Central memory CD8-positive, alpha-beta T cell (primary cell): ENCODE data around the gene NEGR1.

Experiments
- ATAC-seq: fragments of 150-1000 bp; cut with Tn5 transposase; replicated peaks from 2 replicates; pipeline ENCODE4 v1.10.0; 2022; ENCODE audit warnings: mild to moderate bottlenecking, moderate FRiP score, moderate number of reproducible peaks; ENCODE audit not compliant: poor library complexity, severe bottlenecking; ENCODE audit errors: extremely low read depth
- DNase-seq, 2 donors: peaks; one replicate each; pipeline ENCODE4 v3.0.0; 2021; ENCODE audit warnings: low spot score in 2 of 2
- H3K27ac Mint-ChIP-seq: one replicate; pipeline ENCODE4 v1.8.0; 2022; ENCODE audit warnings: low read depth, mild to moderate bottlenecking, moderate library complexity, mixed read lengths
- H3K27me3 Mint-ChIP-seq: one replicate; pipeline ENCODE4 v1.8.0; 2022; ENCODE audit warnings: mixed read lengths
- H3K36me3 Mint-ChIP-seq: one replicate; pipeline ENCODE4 v1.8.0; 2022; ENCODE audit warnings: mild to moderate bottlenecking, moderate library complexity, mixed read lengths; ENCODE audit not compliant: insufficient read depth
- H3K4me1 Mint-ChIP-seq: one replicate; pipeline ENCODE4 v1.8.0; 2022; ENCODE audit warnings: mixed read lengths
- H3K4me3 Mint-ChIP-seq: one replicate; pipeline ENCODE4 v1.8.0; 2022; ENCODE audit warnings: mild to moderate bottlenecking, moderate library complexity, mixed read lengths
- H3K9me3 Mint-ChIP-seq: one replicate; pipeline ENCODE4 v1.8.0; 2022; ENCODE audit warnings: mixed read lengths

NEGR1 gene

GRCh38 chr1:71706029-71706671, 576.2 kb downstream of the NEGR1 start:
- DNase-seq = no peak
- Mint-ChIP-seq H3K4me1 (no peaks in the 10 kb centered on the region), H3K9me3 (peaks cover 16% of the 10 kb centered on the region), H3K27me3 (no peaks in the 10 kb centered on the region), H3K27ac (no peak overlapping the region), H3K36me3 (no peaks in the 10 kb centered on the region), H3K4me3 (no peak overlapping the region)
- no peak for ATAC-seq

DNA sequence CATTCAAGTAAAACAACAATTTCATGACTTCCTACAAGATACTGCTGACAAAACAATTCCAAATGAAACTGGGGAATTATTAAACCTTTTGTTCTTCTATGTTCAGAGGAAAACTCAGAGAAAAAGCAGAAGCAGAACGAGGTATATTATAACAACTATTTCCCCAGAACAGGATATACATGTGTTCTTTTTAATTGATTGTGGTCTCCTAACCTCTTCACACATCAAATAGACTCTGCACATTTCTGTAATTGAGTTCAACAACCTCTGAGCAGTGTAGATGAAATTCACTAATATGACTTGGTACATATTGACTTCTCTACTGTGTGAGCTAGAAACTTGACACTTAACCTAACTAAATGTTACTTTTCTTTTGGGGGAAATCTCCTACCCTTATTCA, 584.2 kb downstream of the NEGR1 start:
- ATAC-seq (no peak), DNase-seq (no peak)
- Mint-ChIP-seq H3K27ac (no peak overlapping the region), H3K9me3 (peaks cover 14% of the 10 kb centered on the region), H3K4me3 (no peak overlapping the region), H3K27me3 (no peaks in the 10 kb centered on the region), H3K4me1 (no peaks in the 10 kb centered on the region), H3K36me3 (no peaks in the 10 kb centered on the region)

- no peaks in the 10 kb centered on the region for H3K27me3 Mint-ChIP-seq
- H3K27ac Mint-ChIP-seq = no peak overlapping the region
- DNase-seq (no peak), ATAC-seq (no peak)
- no peaks in the 10 kb centered on the region for H3K36me3 Mint-ChIP-seq
- H3K4me1 Mint-ChIP-seq = no peaks in the 10 kb centered on the region
- H3K9me3 Mint-ChIP-seq = peaks cover 13% of the 10 kb centered on the region
- no peak overlapping the region for H3K4me3 Mint-ChIP-seq
Measured at GRCh38 chr1:71695821-71696220, 586.5 kb downstream of the NEGR1 start.

- Mint-ChIP-seq H3K4me3 (no peak overlapping the region), H3K9me3 (peaks cover 9% of the 10 kb centered on the region), H3K27me3 (no peaks in the 10 kb centered on the region), H3K27ac (no peak overlapping the region), H3K4me1 (no peaks in the 10 kb centered on the region), H3K36me3 (no peaks in the 10 kb centered on the region)
- no peak for DNase-seq
- no peak for ATAC-seq
Measured at GRCh38 chr1:71695084-71695483, 587.3 kb downstream of the NEGR1 start.

DNA sequence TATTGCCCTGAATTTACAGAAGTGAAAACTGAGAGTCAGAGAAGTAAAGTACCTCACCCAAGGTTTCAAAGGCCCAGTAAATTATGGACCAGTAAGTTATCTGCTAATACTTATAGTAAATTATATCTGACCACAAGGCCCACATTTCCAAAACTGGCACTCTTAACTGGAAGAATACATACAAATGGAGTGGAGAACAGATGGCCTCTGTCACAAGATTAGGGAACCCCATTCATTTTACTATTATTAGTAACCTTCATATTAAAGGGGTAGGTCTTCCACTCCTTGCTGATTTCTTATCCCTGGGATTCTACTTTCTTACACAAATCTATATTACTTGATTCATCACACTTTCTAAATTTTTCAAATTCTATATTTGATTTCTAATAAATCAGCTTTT, 588.8 kb downstream of the NEGR1 start:
- ATAC-seq (no peak), DNase-seq (no peak)
- Mint-ChIP-seq H3K4me1 (no peaks in the 10 kb centered on the region), H3K9me3 (peaks cover 9% of the 10 kb centered on the region), H3K27ac (no peak overlapping the region), H3K4me3 (no peak overlapping the region), H3K36me3 (no peaks in the 10 kb centered on the region), H3K27me3 (no peaks in the 10 kb centered on the region)

DNA sequence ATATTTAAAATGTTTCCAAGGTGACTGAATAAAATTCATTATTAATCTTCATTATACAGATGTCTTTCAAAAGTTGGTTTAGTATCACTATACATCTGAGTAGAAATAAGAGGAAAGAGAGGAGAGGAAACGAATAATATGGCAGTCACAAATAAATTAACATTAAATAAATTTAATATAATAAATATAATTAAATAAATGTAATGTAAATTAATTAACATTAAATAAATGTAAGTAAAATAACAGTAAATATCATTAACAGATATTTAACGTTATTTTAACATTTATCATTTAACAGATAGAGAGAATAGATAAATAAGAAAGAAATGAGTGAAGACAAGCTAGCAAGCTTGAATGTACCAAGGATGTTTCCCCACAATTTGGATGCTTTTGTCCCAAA, 592.7 kb downstream of the NEGR1 start:
- Mint-ChIP-seq H3K4me1 (no peaks in the 10 kb centered on the region), H3K4me3 (no peak overlapping the region), H3K27me3 (no peaks in the 10 kb centered on the region), H3K9me3 (no peaks in the 10 kb centered on the region), H3K36me3 (no peaks in the 10 kb centered on the region), H3K27ac (no peak overlapping the region)
- ATAC-seq (no peak), DNase-seq (no peak)

DNA sequence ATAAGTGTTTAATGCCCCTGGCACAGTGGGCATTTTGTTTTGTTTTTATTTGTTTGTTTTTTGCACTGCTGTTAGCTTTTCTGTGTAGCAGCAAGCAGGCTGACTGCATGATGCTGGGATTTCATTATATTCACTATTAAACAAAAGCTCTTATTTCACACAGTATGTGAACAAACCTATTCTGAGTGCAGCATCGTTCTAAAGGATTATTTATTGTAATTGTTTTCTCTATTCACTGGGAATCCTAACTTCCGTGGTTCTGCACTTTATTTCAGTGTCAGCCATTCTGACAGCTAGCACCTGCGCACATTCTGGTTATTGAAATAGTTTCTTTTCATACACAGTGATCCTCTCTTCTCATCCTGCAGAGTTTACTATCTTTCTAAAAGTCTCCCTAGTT, 595.0 kb downstream of the NEGR1 start:
- H3K27ac Mint-ChIP-seq = no peak overlapping the region
- no peak overlapping the region for H3K4me3 Mint-ChIP-seq

DNA sequence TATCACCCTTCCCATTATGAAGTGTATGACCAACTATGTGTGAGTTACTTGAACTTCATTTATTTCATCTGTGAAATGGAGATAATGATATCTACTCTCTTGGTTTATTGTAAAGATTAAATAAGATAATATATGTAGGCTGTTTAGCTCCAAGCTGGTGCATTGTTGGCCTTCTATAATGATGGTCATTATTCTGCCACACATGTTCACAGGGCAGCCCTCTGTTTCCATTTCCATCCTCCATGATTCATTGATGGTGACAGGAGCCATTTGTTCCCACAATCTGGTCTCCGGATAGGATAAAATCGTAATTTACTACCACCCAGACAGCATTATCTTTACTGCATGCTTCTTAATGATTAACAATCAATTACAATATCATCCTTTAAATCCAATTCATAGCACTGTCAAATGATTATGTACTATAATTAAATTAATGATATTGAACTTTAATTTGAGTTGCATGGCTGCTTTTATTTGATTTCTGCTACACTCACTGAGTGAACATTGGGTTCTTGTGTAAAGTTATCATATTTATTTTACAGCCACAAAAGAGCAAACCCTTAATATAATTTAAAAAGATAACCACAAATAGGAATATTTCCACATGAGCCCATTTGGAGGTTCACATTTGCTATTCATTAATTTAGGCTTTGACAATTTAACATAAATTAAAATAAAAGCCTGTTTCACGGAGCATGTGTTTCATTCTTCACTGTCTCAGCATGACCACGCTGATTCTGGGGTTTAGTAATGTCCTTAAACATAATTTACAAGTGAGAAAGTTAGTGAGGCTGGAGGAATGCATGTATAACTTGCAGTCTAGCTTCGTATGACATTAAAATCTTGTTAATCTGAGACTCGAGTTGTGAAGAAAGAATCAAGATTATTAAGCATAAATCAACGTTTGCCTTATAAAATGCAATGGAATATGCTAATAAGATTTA, 605.1 kb downstream of the NEGR1 start:
- Mint-ChIP-seq H3K9me3 (peaks cover 14% of the 10 kb centered on the region), H3K27me3 (no peaks in the 10 kb centered on the region), H3K27ac (no peak overlapping the region), H3K4me1 (no peaks in the 10 kb centered on the region), H3K4me3 (no peak overlapping the region), H3K36me3 (no peaks in the 10 kb centered on the region)
- ATAC-seq (no peak), DNase-seq (no peak)

More for the DNA sequence above, 595.0 kb downstream of the NEGR1 start:
- no peaks in the 10 kb centered on the region for H3K36me3 Mint-ChIP-seq
- H3K9me3 Mint-ChIP-seq = no peaks in the 10 kb centered on the region
- H3K4me1 Mint-ChIP-seq = no peaks in the 10 kb centered on the region
- ATAC-seq (no peak), DNase-seq (no peak)
- H3K27me3 Mint-ChIP-seq = no peaks in the 10 kb centered on the region

GRCh38 chr1:71668065-71668464, 614.3 kb downstream of the NEGR1 start:
- no peak overlapping the region for H3K27ac Mint-ChIP-seq
- H3K9me3 Mint-ChIP-seq = peaks cover 26% of the 10 kb centered on the region
- no peaks in the 10 kb centered on the region for H3K27me3 Mint-ChIP-seq
- no peaks in the 10 kb centered on the region for H3K4me1 Mint-ChIP-seq
- DNase-seq (no peak), ATAC-seq (no peak)
- H3K4me3 Mint-ChIP-seq = no peak overlapping the region
- H3K36me3 Mint-ChIP-seq = no peaks in the 10 kb centered on the region

- Mint-ChIP-seq H3K9me3 (peaks cover 26% of the 10 kb centered on the region), H3K36me3 (no peaks in the 10 kb centered on the region), H3K27ac (no peak overlapping the region), H3K4me1 (no peaks in the 10 kb centered on the region), H3K27me3 (no peaks in the 10 kb centered on the region), H3K4me3 (no peak overlapping the region)
- ATAC-seq (no peak), DNase-seq (no peak)
Measured at GRCh38 chr1:71667216-71667615, 615.1 kb downstream of the NEGR1 start.

DNA sequence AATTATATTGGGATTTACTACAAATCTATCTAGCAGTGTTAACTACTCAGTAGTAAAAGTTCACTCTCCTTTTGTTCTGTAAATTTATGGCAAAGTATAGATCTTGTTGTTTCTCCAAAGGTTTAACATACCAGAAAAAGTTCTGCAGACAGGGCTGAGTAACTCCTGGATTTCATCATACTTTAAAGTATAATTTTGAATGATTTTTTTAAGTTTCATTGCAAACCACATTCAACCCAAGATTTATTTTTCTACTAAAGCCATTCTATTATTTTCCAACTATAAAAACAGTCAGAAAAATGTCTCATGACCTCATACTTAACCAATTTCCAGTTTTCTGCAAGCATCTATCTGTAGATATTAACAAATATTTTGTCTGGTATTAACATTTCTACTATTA, 615.7 kb downstream of the NEGR1 start:
- peaks cover 21% of the 10 kb centered on the region for H3K9me3 Mint-ChIP-seq
- no peaks in the 10 kb centered on the region for H3K4me1 Mint-ChIP-seq
- no peak overlapping the region for H3K4me3 Mint-ChIP-seq
- ATAC-seq (no peak), DNase-seq (no peak)
- no peaks in the 10 kb centered on the region for H3K36me3 Mint-ChIP-seq
- H3K27me3 Mint-ChIP-seq = no peaks in the 10 kb centered on the region
- H3K27ac Mint-ChIP-seq = no peak overlapping the region

DNA sequence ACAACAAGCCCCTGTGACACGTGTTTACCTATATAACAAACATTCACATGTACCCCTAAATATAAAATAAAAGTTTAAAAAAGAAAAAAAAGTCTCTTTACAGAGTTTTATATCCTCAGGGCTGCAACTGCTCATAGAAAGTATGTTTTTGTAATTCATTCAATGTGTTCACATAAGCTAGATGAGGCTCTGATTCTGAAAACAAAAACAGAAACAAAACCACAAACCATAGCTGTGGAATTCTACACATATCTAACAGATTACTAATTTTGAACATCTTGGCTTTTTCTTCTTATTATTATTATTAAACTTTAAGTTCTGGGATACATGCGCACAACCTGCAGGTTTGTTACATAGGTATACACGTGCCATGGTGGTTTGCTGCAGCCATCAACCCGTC, 621.9 kb downstream of the NEGR1 start:
- no peaks in the 10 kb centered on the region for H3K27me3 Mint-ChIP-seq
- DNase-seq (no peak), ATAC-seq (no peak)
- H3K9me3 Mint-ChIP-seq = peaks cover 14% of the 10 kb centered on the region
- no peaks in the 10 kb centered on the region for H3K4me1 Mint-ChIP-seq
- H3K27ac Mint-ChIP-seq = no peak overlapping the region
- no peaks in the 10 kb centered on the region for H3K36me3 Mint-ChIP-seq
- no peak overlapping the region for H3K4me3 Mint-ChIP-seq
